HL-60 (cell line): ENCODE data around the gene SMAD9.

ENCODE experiments used
- DNase-seq, 2 experiments: peaks; one replicate each; pipeline ENCODE4 v3.0.0-alpha.2; 2010 to 2020; ENCODE audit warnings: low read depth in 1 of 2, low spot score in 1 of 2
- H3K27ac ChIP-seq: fragments of 250-450 bp; sonication (Bioruptor Pico); replicated peaks from 2 replicates; pipeline ENCODE4 v1.5.1; 2020; ENCODE audit warnings: mild to moderate bottlenecking, moderate library complexity
- H3K27me3 ChIP-seq: fragments of 250-450 bp; sonication (Bioruptor Pico); 2 replicates; pipeline ENCODE4 v1.5.1; 2021; ENCODE audit warnings: mild to moderate bottlenecking, moderate library complexity; ENCODE audit not compliant: insufficient read depth, poor library complexity, severe bottlenecking
- H3K4me3 ChIP-seq: replicated peaks from 2 replicates; pipeline ENCODE4 v1.5.1; 2011; ENCODE audit warnings: mild to moderate bottlenecking, control low read depth, low read length; ENCODE audit not compliant: insufficient read depth
- CTCF ChIP-seq: IDR thresholded peaks from one replicate; pipeline ENCODE4 v1.5.1; 2011; ENCODE audit warnings: low read length, control low read depth, inconsistent platforms; ENCODE audit not compliant: insufficient read depth
- GABPA ChIP-seq: IDR thresholded peaks from 2 replicates; pipeline ENCODE4 v1.6.1; 2012; ENCODE audit warnings: low read depth
- POLR2AphosphoS5 ChIP-seq: IDR thresholded peaks from 2 replicates; pipeline ENCODE4 v1.6.1; 2012; ENCODE audit warnings: low read depth
- REST ChIP-seq: IDR thresholded peaks from 2 replicates; pipeline ENCODE4 v1.6.1; 2012; ENCODE audit warnings: low read depth; ENCODE audit not compliant: insufficient replicate concordance
- SPI1 ChIP-seq: IDR thresholded peaks from 2 replicates; pipeline ENCODE4 v1.6.1; 2012; ENCODE audit warnings: low read depth, mild to moderate bottlenecking, borderline replicate concordance

SMAD9 gene

GRCh38 chr13:36882829-36883390, 37.1 kb downstream of the SMAD9 start:
- no peaks in the 10 kb centered on the region for H3K27me3 ChIP-seq
- TF ChIP-seq POLR2AphosphoS5: no peak
- no peak for TF ChIP-seq CTCF
- no peak for TF ChIP-seq GABPA
- no peak for TF ChIP-seq SPI1
- no peak for TF ChIP-seq REST
- no peak overlapping the region for H3K27ac ChIP-seq
- no peak overlapping the region for H3K4me3 ChIP-seq
- no peak for DNase-seq

- Histone ChIP-seq H3K4me3 (no peak overlapping the region), H3K27me3 (no peaks in the 10 kb centered on the region), H3K27ac (no peak overlapping the region)
- TF ChIP-seq GABPA: no peak
- no peak for TF ChIP-seq POLR2AphosphoS5
- TF ChIP-seq REST: no peak
- TF ChIP-seq CTCF: no peak
- no peak for TF ChIP-seq SPI1
- no peak for DNase-seq
Observed at GRCh38 chr13:36880961-36881360, 39.1 kb downstream of the SMAD9 start.

- Histone ChIP-seq H3K4me3 (no peak overlapping the region), H3K27me3 (no peaks in the 10 kb centered on the region), H3K27ac (no peak overlapping the region)
- TF ChIP-seq GABPA (no peak), CTCF (no peak), REST (no peak), SPI1 (no peak), POLR2AphosphoS5 (no peak)
- no peak for DNase-seq
Observed at GRCh38 chr13:36879218-36879938, 40.7 kb downstream of the SMAD9 start.
